CD8-positive, alpha-beta memory T cell (primary cell): ENCODE measurements around the gene ANKFN1. TPM values are rescaled to one million over a fixed set of nuclear protein-coding genes. Genes with fewer than 3 reads are reported as not detected.
A peak's percentile ranks its signal among the peaks of the same experiment; 100 is the strongest.

Experiments
- CTCF ChIA-PET: fragments of 350-600 bp; sonication (Branson Sonifier 250); formaldehyde crosslinking; loops from one replicate; lab custom pipeline; 2021; ENCODE audit warnings: antibody characterized with exemption; lab: Charles Lee
- POLR2A ChIA-PET: fragments of 350-600 bp; sonication (Branson Sonifier 250); formaldehyde crosslinking; loops from one replicate; lab custom pipeline; 2021; ENCODE audit warnings: antibody characterized with exemption; lab: Charles Lee
- DNase-seq, 5 donors: peaks; one replicate each; pipeline versions ENCODE4 v3.0.0 to v3.0.0-alpha.2; 2020 to 2022; ENCODE audit warnings: mixed read lengths in 1 of 5
- H3K27ac ChIP-seq: one replicate; pipeline ENCODE4 v1.7.0; 2013; ENCODE audit warnings: low read depth, mild to moderate bottlenecking, low read length, moderate library complexity
- H3K27me3 ChIP-seq: 2 replicates; pipeline ENCODE4 v1.7.0; 2013; ENCODE audit warnings: low read length, mild to moderate bottlenecking; ENCODE audit not compliant: insufficient read depth, poor library complexity, severe bottlenecking
- H3K36me3 ChIP-seq: 2 replicates; pipeline ENCODE4 v1.7.0; 2013; ENCODE audit warnings: mild to moderate bottlenecking, low read length, moderate library complexity; ENCODE audit not compliant: insufficient read depth
- H3K4me1 ChIP-seq: 2 replicates; pipeline ENCODE4 v1.7.0; 2013; ENCODE audit warnings: mild to moderate bottlenecking, low read length, moderate library complexity; ENCODE audit not compliant: insufficient read depth
- H3K4me3 ChIP-seq: 2 replicates; pipeline ENCODE4 v1.7.0; 2013; ENCODE audit warnings: mild to moderate bottlenecking, low read length
- H3K9me3 ChIP-seq: 2 replicates; pipeline ENCODE4 v1.7.0; 2013; ENCODE audit warnings: mild to moderate bottlenecking, low read length
- H3K27ac Mint-ChIP-seq, 8 donors: one replicate each; pipeline ENCODE4 v1.8.0; 2020 to 2021; ENCODE audit warnings: mixed read lengths in 8 of 8, mild to moderate bottlenecking in 6 of 8, inconsistent platforms in 3 of 8, moderate library complexity in 3 of 8
- H3K27me3 Mint-ChIP-seq, 2 donors: one replicate each; pipeline ENCODE4 v1.8.0; 2020 to 2021; ENCODE audit warnings: mixed read lengths in 2 of 2, mild to moderate bottlenecking in 1 of 2, moderate library complexity in 1 of 2
- H3K36me3 Mint-ChIP-seq, 3 donors: one replicate each; pipeline ENCODE4 v1.8.0; 2020 to 2021; ENCODE audit warnings: mixed read lengths in 3 of 3, inconsistent platforms in 1 of 3, mild to moderate bottlenecking in 1 of 3
- H3K4me1 Mint-ChIP-seq, 3 donors: one replicate each; pipeline ENCODE4 v1.8.0; 2020 to 2021; ENCODE audit warnings: mixed read lengths in 3 of 3, inconsistent platforms in 1 of 3, mild to moderate bottlenecking in 1 of 3
- H3K4me3 Mint-ChIP-seq, 7 donors: one replicate each; pipeline ENCODE4 v1.8.0; 2020 to 2021; ENCODE audit warnings: mixed read lengths in 7 of 7, mild to moderate bottlenecking in 6 of 7, moderate library complexity in 4 of 7, inconsistent platforms in 2 of 7
- H3K9me3 Mint-ChIP-seq, 5 donors: one replicate each; pipeline ENCODE4 v1.8.0; 2020 to 2022; ENCODE audit warnings: mixed read lengths in 5 of 5, mild to moderate bottlenecking in 3 of 5, moderate library complexity in 2 of 5, inconsistent platforms in 1 of 5
- polyA plus RNA-seq: library from polyadenylated mRNA; unstranded; fragments of 300-500 nt; fragmentation: Illumina TruSeq; gene quantifications from one replicate; pipeline ENCODE4 v1.2.3, GENCODE V29; 2021
- total RNA-seq, 2 experiments: library from RNA; stranded (reverse); gene quantifications; one replicate each; pipeline ENCODE4 v1.2.3, GENCODE V29; 2021

ANKFN1 gene, protein sequence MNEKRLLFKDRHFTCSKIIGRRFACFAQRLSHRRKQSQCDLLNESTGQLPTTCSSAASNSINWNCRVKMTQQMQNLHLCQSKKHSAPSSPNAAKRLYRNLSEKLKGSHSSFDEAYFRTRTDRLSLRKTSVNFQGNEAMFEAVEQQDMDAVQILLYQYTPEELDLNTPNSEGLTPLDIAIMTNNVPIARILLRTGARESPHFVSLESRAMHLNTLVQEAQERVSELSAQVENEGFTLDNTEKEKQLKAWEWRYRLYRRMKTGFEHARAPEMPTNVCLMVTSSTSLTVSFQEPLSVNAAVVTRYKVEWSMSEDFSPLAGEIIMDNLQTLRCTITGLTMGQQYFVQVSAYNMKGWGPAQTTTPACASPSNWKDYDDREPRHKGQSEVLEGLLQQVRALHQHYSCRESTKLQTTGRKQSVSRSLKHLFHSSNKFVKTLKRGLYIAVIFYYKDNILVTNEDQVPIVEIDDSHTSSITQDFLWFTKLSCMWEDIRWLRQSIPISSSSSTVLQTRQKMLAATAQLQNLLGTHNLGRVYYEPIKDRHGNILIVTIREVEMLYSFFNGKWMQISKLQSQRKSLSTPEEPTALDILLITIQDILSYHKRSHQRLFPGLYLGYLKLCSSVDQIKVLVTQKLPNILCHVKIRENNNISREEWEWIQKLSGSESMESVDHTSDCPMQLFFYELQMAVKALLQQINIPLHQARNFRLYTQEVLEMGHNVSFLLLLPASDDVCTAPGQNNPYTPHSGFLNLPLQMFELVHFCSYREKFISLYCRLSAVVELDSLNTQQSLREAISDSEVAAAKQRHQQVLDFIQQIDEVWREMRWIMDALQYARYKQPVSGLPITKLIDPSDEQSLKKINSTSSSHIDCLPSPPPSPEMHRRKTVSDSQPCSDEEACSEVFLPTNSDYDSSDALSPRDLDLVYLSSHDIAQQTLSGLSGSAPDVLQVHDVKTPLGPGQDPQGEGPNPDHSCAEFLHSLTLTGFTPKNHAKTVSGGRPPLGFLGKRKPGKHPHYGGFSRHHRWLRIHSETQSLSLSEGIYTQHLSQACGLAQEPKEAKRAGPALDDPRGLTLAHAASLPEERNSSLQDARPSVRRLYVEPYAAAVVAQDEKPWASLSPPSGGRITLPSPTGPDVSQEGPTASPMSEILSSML
- not detected for total RNA-seq
- polyA plus RNA-seq = not detected

- POLR2A ChIA-PET = no interaction called here
- no peaks in the 10 kb centered on the region for H3K36me3 ChIP-seq
- H3K27ac ChIP-seq = no peak within 1 kb of the TSS
- no peaks in the 10 kb centered on the region for H3K4me1 ChIP-seq
- no peak within 1 kb of the TSS for H3K4me3 ChIP-seq
- H3K4me3 Mint-ChIP-seq = no peak within 1 kb of the TSS
- CTCF ChIA-PET = no interaction called here
- no peaks in the 10 kb centered on the region for H3K9me3 ChIP-seq
- H3K36me3 Mint-ChIP-seq = no peaks in the 10 kb centered on the region
- peaks cover 0 to 2% of the 10 kb centered on the region in 2 donors for H3K27me3 Mint-ChIP-seq
- H3K4me1 Mint-ChIP-seq = no peaks in the 10 kb centered on the region
- no peaks in the 10 kb centered on the region for H3K27me3 ChIP-seq
- no peak for DNase-seq
- peaks cover 0 to 3% (median 0%) of the 10 kb centered on the region in 5 donors for H3K9me3 Mint-ChIP-seq
- H3K27ac Mint-ChIP-seq = peak within 1 kb of the TSS in 1 of 8 donors; percentile 19
These were observed at the start of gene ANKFN1 for GRCh38 chr17:56152874-56153602. TSS of gene ANKFN1 (plus strand) at chr17:56153475. CDS start at chr17:56212668, 59,193 bp downstream.

- no peaks in the 10 kb centered on the region for H3K4me1 ChIP-seq
- no peak overlapping the region for H3K4me3 ChIP-seq
- Mint-ChIP-seq H3K36me3 (no peaks in the 10 kb centered on the region), H3K4me3 (no peak overlapping the region), H3K27ac (no peak overlapping the region), H3K4me1 (no peaks in the 10 kb centered on the region), H3K27me3 (peaks cover 0 to 8% of the 10 kb centered on the region in 2 donors), H3K9me3 (peaks cover 0 to 1% (median 0%) of the 10 kb centered on the region in 5 donors)
- no peaks in the 10 kb centered on the region for H3K9me3 ChIP-seq
- no peak overlapping the region for H3K27ac ChIP-seq
- CTCF ChIA-PET = no interaction called here
- POLR2A ChIA-PET = no interaction called here
- no peaks in the 10 kb centered on the region for H3K36me3 ChIP-seq
- DNase-seq = no peak
- H3K27me3 ChIP-seq = no peaks in the 10 kb centered on the region
These were observed 44.4 kb upstream of the ANKFN1 start for GRCh38 chr17:56108811-56109284.

DNA sequence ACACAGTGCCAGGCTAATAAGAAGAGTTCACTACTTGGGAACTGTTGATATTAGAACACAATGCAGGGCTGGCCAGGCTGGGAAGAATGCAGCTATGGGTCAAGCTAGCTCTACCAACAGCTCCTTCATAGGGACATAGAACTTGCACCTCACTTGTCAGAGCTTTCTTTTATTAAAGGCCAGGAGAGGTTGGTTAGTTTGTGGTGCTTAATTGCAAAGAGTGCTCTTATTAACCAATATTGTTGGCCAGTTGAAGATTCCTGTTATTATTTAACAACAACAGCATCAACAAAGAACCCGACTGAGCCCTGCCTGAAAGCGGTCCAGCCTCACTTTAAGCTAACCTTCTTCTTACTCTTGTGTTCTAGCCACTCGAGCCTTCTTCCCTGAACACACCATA lies 43.4 kb upstream of the ANKFN1 start:
- Mint-ChIP-seq H3K9me3 (peaks cover 0 to 1% (median 0%) of the 10 kb centered on the region in 5 donors), H3K27me3 (peaks cover 0 to 8% of the 10 kb centered on the region in 2 donors), H3K27ac (no peak overlapping the region), H3K4me3 (no peak overlapping the region), H3K36me3 (no peaks in the 10 kb centered on the region), H3K4me1 (no peaks in the 10 kb centered on the region)
- no peak overlapping the region for H3K27ac ChIP-seq
- no peak for DNase-seq
- H3K9me3 ChIP-seq = no peaks in the 10 kb centered on the region
- H3K4me1 ChIP-seq = no peaks in the 10 kb centered on the region
- no peaks in the 10 kb centered on the region for H3K27me3 ChIP-seq
- ChIA-PET POLR2A (no interaction called here), CTCF (no interaction called here)
- H3K36me3 ChIP-seq = no peaks in the 10 kb centered on the region
- no peak overlapping the region for H3K4me3 ChIP-seq

GRCh38 chr17:56110463-56111135 lies 42.7 kb upstream of the ANKFN1 start:
- Histone ChIP-seq H3K27ac (no peak overlapping the region), H3K9me3 (no peaks in the 10 kb centered on the region), H3K36me3 (no peaks in the 10 kb centered on the region), H3K4me3 (no peak overlapping the region), H3K4me1 (no peaks in the 10 kb centered on the region), H3K27me3 (no peaks in the 10 kb centered on the region)
- Mint-ChIP-seq H3K36me3 (no peaks in the 10 kb centered on the region), H3K9me3 (no peaks in the 10 kb centered on the region), H3K4me3 (no peak overlapping the region), H3K4me1 (no peaks in the 10 kb centered on the region), H3K27ac (no peak overlapping the region), H3K27me3 (peaks cover 0 to 8% of the 10 kb centered on the region in 2 donors)
- CTCF ChIA-PET = no interaction called here
- POLR2A ChIA-PET = no interaction called here
- no peak for DNase-seq

GRCh38 chr17:56111706-56112485 lies 41.4 kb upstream of the ANKFN1 start:
- Mint-ChIP-seq H3K4me3 (no peak overlapping the region), H3K27ac (no peak overlapping the region), H3K27me3 (peaks cover 0 to 8% of the 10 kb centered on the region in 2 donors), H3K36me3 (no peaks in the 10 kb centered on the region), H3K9me3 (no peaks in the 10 kb centered on the region), H3K4me1 (no peaks in the 10 kb centered on the region)
- no peaks in the 10 kb centered on the region for H3K4me1 ChIP-seq
- H3K36me3 ChIP-seq = no peaks in the 10 kb centered on the region
- no peaks in the 10 kb centered on the region for H3K9me3 ChIP-seq
- POLR2A ChIA-PET = no interaction called here
- H3K27me3 ChIP-seq = no peaks in the 10 kb centered on the region
- no peak overlapping the region for H3K27ac ChIP-seq
- no peak overlapping the region for H3K4me3 ChIP-seq
- CTCF ChIA-PET = no interaction called here
- DNase-seq = no peak

DNA sequence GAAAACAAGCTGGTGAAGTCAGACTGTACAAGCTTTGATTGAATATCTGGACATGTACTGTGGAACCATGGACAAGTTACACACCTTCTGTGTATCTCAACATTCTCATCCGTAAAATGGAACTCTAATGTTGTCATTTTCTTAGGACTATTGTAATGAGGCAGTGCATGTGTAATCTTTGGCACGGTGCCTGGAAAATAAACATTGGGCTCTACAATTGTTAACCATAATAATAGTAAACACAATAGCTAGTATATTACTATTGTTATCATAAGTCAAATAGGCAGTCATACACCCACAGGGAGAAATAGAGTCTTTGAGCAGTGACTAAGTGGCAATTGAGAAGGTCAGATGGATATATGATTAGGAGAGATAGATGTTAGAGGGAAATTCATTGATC lies 39.8 kb upstream of the ANKFN1 start:
- ChIA-PET POLR2A (no interaction called here), CTCF (no interaction called here)
- peaks cover 0 to 8% of the 10 kb centered on the region in 2 donors for H3K27me3 Mint-ChIP-seq
- H3K27ac ChIP-seq = no peak overlapping the region
- no peaks in the 10 kb centered on the region for H3K9me3 Mint-ChIP-seq
- no peak overlapping the region for H3K4me3 ChIP-seq
- no peak overlapping the region for H3K27ac Mint-ChIP-seq
- no peaks in the 10 kb centered on the region for H3K4me1 ChIP-seq
- no peaks in the 10 kb centered on the region for H3K36me3 Mint-ChIP-seq
- no peaks in the 10 kb centered on the region for H3K4me1 Mint-ChIP-seq
- no peak for DNase-seq
- no peaks in the 10 kb centered on the region for H3K27me3 ChIP-seq
- H3K4me3 Mint-ChIP-seq = no peak overlapping the region
- H3K9me3 ChIP-seq = no peaks in the 10 kb centered on the region
- H3K36me3 ChIP-seq = no peaks in the 10 kb centered on the region

- Mint-ChIP-seq H3K27me3 (peaks cover 0 to 5% of the 10 kb centered on the region in 2 donors), H3K9me3 (no peaks in the 10 kb centered on the region), H3K36me3 (no peaks in the 10 kb centered on the region), H3K4me3 (no peak overlapping the region), H3K27ac (no peak overlapping the region), H3K4me1 (no peaks in the 10 kb centered on the region)
- no peak for DNase-seq
- Histone ChIP-seq H3K27me3 (no peaks in the 10 kb centered on the region), H3K27ac (no peak overlapping the region), H3K4me1 (no peaks in the 10 kb centered on the region), H3K36me3 (no peaks in the 10 kb centered on the region), H3K9me3 (no peaks in the 10 kb centered on the region), H3K4me3 (no peak overlapping the region)
- POLR2A ChIA-PET = no interaction called here
- CTCF ChIA-PET = no interaction called here
These were observed 38.8 kb upstream of the ANKFN1 start for GRCh38 chr17:56114469-56114868.
